GM12872 (cell line): ENCODE data around the gene OR6X1.

Experiments
- TF ChIP-seq, protein P1 (sequence below): IDR thresholded peaks from 3 replicates; pipeline ENCODE4 v1.5.1; 2011; ENCODE audit warnings: low read depth, mild to moderate bottlenecking, low read length, moderate library complexity; ENCODE audit not compliant: insufficient read depth

OR6X1 gene

DNA sequence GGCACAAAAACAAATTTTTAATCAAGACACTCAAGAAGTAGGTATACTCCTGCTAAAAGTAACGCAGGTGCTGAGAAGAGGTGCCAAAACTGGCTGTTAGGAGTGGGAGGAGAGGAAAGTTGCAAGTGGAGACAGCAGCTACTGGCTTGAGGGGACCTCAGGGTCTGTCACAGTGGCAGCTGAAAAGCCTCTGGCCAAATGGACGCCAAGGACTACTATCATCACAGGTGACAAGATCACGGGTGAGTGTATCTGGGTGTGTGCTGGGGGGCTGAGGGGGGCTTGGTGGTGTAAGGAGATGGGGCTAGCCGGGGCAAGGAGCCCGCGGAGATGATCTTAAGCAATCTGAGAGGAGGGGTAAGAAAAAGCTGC, 13.5 kb downstream of the OR6X1 start:
- TF ChIP-seq, protein P1, sequence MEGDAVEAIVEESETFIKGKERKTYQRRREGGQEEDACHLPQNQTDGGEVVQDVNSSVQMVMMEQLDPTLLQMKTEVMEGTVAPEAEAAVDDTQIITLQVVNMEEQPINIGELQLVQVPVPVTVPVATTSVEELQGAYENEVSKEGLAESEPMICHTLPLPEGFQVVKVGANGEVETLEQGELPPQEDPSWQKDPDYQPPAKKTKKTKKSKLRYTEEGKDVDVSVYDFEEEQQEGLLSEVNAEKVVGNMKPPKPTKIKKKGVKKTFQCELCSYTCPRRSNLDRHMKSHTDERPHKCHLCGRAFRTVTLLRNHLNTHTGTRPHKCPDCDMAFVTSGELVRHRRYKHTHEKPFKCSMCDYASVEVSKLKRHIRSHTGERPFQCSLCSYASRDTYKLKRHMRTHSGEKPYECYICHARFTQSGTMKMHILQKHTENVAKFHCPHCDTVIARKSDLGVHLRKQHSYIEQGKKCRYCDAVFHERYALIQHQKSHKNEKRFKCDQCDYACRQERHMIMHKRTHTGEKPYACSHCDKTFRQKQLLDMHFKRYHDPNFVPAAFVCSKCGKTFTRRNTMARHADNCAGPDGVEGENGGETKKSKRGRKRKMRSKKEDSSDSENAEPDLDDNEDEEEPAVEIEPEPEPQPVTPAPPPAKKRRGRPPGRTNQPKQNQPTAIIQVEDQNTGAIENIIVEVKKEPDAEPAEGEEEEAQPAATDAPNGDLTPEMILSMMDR, result no peak

DNA sequence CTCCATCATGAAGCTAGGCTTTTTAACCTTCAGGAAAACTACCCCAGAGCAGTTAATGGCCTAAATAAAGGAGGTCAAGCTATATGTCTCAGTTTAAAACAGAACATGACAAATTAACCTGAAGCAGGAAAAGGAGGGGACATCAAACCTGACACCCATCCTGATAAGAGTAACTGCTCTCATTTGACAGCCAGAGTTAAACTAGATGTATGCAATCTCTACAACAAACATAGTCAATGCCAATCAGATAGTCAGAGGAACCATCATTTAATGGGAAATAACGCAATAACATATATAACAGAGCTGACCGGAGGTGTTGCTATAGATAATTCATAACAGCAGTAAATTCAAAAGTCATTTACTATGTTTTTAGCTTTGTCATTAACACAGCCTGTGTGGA, 15.9 kb downstream of the OR6X1 start:
- TF ChIP-seq, protein P1, result no peak

DNA sequence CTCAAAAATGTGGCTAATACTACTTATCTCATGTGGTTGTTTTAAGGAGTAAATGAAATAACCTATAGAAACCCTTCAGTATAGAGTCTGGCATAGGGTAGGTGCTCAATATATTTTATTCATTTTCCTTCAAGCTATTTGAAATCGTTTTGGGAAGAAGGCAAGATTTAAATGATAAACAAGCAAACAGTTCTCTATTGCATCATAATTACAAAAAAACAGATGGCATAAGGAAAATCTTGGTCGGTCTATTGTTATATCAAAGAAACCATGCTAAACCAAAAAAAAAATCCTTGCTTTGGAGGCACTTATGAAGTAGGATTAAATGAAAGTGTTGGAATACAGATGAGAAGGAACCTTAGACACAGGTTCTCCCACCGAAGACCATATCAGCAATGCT, 17.5 kb downstream of the OR6X1 start:
- TF ChIP-seq, protein P1, result no peak

DNA sequence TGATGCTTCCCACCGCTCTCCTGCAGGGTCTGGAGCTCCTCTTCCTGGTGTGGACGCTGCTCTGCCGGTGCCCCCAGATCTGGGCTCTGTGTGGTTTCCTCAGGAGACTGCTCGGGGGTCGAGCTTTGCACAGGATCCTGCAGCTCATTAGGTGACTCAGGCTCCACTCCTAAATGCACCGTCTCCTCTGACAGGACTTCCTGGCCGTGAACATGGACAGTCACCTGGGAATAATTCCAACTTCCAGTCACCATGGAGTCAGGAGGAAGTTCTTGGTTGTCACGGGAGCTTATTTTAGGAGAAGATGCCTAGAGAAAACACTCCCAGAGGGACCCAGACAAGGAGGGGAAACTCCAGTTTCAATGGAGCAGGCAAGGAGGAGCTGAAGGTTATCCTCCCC, 24.7 kb downstream of the OR6X1 start:
- TF ChIP-seq, protein P1, result no peak

DNA sequence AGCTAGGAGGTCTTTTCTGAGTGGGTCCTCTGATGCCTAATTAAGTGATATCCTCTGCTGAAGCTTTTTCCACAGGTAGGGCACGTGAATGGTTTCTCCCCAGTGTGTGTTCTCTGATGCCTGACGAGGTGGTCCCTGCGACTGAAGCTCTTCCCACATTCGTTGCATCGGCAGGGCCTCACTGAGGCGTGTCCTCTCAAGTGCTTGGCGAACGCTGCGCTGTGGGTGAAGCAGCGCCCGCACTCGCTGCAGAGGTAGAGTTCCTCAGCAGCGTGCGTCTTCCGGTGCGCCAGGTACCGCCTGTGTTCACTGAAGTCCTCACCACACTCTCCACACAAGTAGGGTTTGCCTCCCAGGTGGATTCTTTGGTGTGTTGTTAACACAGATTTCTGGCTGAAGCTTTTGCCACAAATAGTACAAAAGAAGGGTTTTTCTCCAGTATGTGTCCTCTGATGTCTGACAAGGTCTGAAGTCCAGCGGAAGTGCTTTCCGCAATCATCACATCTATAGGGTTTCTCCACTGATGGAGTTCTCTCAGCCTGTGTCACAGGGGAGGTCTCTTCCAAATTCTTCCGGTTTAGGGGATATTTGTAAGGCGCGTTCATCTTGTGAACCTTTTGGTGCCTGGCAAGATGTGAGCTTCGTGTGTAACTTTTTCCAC, 28.2 kb downstream of the OR6X1 start:
- TF ChIP-seq, protein P1, result no peak

DNA sequence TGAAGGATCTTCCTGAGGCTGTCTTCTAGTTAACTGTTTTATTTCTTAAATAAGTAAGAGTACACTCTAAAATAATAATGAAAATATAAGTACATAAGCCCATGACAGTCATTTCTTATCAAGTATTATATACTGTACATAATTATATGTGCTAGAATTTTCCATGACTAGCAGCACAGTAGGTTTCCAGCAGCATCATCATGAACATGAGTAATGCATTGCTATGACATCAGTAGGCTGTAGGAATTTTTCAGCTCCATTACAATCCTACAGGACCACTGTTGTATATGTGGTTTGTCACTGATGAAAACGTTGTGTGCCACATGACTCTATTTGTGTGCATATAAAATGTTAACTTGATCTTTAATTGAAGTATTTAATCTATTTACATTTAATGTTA, 34.9 kb downstream of the OR6X1 start:
- TF ChIP-seq, protein P1, result no peak

DNA sequence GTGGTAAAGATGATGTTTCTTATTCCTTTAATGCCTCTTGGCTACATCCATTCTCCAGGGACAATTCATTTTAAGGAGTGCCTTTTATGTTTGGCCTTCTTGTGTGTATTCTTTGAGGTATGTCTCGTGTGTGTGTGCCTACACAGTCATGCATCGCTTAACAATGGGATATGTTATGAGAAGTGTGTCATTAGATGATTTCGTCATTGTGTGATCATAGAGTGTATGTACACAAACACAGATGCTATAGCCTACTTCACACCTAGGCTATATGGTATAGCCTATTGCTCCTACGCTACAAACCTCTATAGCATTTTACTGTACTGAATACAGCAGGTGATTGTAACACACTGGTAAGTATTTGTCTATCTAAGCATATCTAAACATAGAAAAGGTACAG, 35.8 kb downstream of the OR6X1 start:
- TF ChIP-seq, protein P1, result no peak
